Putamen (tissue), 1 donor: ENCODE data around the gene STIMATE.
A peak's percentile ranks its signal among the peaks of the same experiment; 100 is the strongest.

Experiments used
- DNase-seq: peaks from one replicate; pipeline ENCODE4 v3.0.0-alpha.2; 2016; ENCODE audit warnings: low spot score

The STIMATE gene

GRCh38 chr3:52866427-52866826, 30.9 kb downstream of the STIMATE start:
- DNase-seq, result no peak

GRCh38 chr3:52865994-52866393, 31.4 kb downstream of the STIMATE start:
- no peak for DNase-seq

GRCh38 chr3:52860424-52860768, 37.0 kb downstream of the STIMATE start:
- no peak for DNase-seq

GRCh38 chr3:52859686-52860423, 37.5 kb downstream of the STIMATE start:
- no peak for DNase-seq

GRCh38 chr3:52857864-52858263, 39.5 kb downstream of the STIMATE start:
- no peak for DNase-seq

GRCh38 chr3:52857133-52857532, 40.2 kb downstream of the STIMATE start:
- no peak for DNase-seq

GRCh38 chr3:52856666-52857065, 40.7 kb downstream of the STIMATE start:
- DNase-seq, result no peak

GRCh38 chr3:52854013-52854412, 43.3 kb downstream of the STIMATE start:
- no peak for DNase-seq

- DNase-seq, result no peak
Observed at GRCh38 chr3:52852419-52852818, 44.9 kb downstream of the STIMATE start.

GRCh38 chr3:52851348-52851747, 46.0 kb downstream of the STIMATE start:
- no peak for DNase-seq

GRCh38 chr3:52849656-52850055, 47.7 kb downstream of the STIMATE start:
- DNase-seq, result no peak

GRCh38 chr3:52848617-52849016, 48.7 kb downstream of the STIMATE start:
- no peak for DNase-seq

- DNase-seq, result no peak
Observed at GRCh38 chr3:52847726-52848125, 49.6 kb downstream of the STIMATE start.

- DNase-seq, result no peak
Observed at GRCh38 chr3:52847241-52847640, 50.1 kb downstream of the STIMATE start.

- DNase-seq, result no peak
Observed at GRCh38 chr3:52846432-52846965, 50.8 kb downstream of the STIMATE start.

- no peak for DNase-seq
Observed at GRCh38 chr3:52845691-52846431, 51.5 kb downstream of the STIMATE start.

GRCh38 chr3:52845157-52845556, 52.2 kb downstream of the STIMATE start:
- peak; percentile 37 for DNase-seq

GRCh38 chr3:52844290-52844975, 52.9 kb downstream of the STIMATE start:
- DNase-seq, result no peak

- DNase-seq, result no peak
Observed at GRCh38 chr3:52843881-52844280, 53.5 kb downstream of the STIMATE start.

GRCh38 chr3:52843108-52843865, 54.1 kb downstream of the STIMATE start:
- DNase-seq, result no peak

- DNase-seq, result no peak
Observed at GRCh38 chr3:52842424-52842823, 54.9 kb downstream of the STIMATE start.

GRCh38 chr3:52841981-52842340, 55.4 kb downstream of the STIMATE start:
- DNase-seq, result no peak
